Measurements from ENCODE around the gene IL4. TPM values are rescaled to one million over a fixed set of nuclear protein-coding genes. Genes with fewer than 3 reads are reported as not detected.

The IL4 gene
- total RNA-seq, 1 donor from 2014 or later, result not detected

DNA sequence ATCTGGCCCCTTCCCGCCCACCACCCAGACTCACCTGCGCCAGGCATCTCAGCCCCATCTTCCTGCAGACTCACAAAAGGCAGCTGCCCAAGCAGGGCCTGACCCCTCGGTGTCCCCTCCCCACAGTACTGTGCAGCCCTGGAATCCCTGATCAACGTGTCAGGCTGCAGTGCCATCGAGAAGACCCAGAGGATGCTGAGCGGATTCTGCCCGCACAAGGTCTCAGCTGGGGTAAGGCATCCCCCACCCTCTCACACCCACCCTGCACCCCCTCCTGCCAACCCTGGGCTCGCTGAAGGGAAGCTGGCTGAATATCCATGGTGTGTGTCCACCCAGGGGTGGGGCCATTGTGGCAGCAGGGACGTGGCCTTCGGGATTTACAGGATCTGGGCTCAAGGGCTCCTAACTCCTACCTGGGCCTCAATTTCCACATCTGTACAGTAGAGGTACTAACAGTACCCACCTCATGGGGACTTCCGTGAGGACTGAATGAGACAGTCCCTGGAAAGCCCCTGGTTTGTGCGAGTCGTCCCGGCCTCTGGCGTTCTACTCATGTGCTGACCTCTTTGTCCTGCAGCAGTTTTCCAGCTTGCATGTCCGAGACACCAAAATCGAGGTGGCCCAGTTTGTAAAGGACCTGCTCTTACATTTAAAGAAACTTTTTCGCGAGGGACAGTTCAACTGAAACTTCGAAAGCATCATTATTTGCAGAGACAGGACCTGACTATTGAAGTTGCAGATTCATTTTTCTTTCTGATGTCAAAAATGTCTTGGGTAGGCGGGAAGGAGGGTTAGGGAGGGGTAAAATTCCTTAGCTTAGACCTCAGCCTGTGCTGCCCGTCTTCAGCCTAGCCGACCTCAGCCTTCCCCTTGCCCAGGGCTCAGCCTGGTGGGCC, 13.9 kb upstream of the IL4 start:
- DNase-seq (ENCODE audit: low read depth) (no peak), FAIRE-seq (no peak)
- H3K36me3 ChIP-seq (ENCODE audit: control insufficient read depth, insufficient read depth, low read length), result no peaks in the 10 kb centered on the region
- TF ChIP-seq, protein P1, sequence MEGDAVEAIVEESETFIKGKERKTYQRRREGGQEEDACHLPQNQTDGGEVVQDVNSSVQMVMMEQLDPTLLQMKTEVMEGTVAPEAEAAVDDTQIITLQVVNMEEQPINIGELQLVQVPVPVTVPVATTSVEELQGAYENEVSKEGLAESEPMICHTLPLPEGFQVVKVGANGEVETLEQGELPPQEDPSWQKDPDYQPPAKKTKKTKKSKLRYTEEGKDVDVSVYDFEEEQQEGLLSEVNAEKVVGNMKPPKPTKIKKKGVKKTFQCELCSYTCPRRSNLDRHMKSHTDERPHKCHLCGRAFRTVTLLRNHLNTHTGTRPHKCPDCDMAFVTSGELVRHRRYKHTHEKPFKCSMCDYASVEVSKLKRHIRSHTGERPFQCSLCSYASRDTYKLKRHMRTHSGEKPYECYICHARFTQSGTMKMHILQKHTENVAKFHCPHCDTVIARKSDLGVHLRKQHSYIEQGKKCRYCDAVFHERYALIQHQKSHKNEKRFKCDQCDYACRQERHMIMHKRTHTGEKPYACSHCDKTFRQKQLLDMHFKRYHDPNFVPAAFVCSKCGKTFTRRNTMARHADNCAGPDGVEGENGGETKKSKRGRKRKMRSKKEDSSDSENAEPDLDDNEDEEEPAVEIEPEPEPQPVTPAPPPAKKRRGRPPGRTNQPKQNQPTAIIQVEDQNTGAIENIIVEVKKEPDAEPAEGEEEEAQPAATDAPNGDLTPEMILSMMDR (IDR thresholded peaks at IDR 0.05; ENCODE audit: insufficient read depth, low read length, severe bottlenecking), result no peak
- peaks cover 4% of the 10 kb centered on the region for H3K27me3 ChIP-seq (ENCODE audit: control insufficient read depth, insufficient read depth, low read length)
- no peak overlapping the region for H3K4me3 ChIP-seq (ENCODE audit: low read depth, low read length)

DNA sequence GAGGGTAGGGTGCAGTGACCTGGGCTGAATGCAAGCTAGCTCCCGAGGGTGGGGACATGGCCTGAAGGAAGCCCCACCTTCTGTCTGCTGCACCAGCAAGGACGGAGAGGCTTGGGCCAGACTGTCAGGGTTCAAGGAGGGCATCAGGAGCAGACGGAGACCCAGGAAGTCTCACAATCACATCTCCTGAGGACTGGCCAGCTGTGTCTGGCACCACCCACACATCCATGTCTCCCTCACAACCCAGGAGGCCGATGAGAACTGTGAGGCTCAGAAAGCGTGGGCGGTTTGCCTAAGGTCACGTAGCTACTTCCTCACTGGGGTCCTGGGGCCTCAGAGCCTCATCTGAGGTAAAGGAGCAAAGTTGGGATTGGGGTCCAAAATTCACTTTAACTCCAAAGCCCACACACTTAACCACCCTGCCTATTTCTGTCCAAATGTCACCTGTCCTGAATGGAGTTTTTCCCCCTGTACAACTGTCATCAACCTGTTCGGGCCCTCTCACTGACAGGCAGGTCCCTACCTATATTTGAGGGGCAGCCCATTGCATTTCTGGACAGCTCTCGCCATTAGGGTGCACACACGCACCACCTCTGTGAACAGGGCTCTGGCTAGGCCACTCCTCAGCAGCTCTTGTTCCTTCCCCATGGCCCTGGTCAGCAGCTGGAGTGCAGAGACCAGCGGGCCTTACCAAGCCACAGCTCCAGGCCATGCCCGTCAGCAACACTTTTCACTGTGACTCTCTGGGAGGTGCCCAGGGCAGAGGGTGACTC, 12.4 kb upstream of the IL4 start:
- Histone ChIP-seq H3K27me3 (ENCODE audit: control insufficient read depth, insufficient read depth, low read length) (peaks cover 2% of the 10 kb centered on the region), H3K4me3 (ENCODE audit: low read depth, low read length) (no peak overlapping the region), H3K36me3 (ENCODE audit: control insufficient read depth, insufficient read depth, low read length) (no peaks in the 10 kb centered on the region)
- no peak for FAIRE-seq
- DNase-seq (ENCODE audit: low read depth), result no peak
- TF ChIP-seq, protein P1 (IDR thresholded peaks at IDR 0.05; ENCODE audit: insufficient read depth, low read length, severe bottlenecking), result no peak

DNA sequence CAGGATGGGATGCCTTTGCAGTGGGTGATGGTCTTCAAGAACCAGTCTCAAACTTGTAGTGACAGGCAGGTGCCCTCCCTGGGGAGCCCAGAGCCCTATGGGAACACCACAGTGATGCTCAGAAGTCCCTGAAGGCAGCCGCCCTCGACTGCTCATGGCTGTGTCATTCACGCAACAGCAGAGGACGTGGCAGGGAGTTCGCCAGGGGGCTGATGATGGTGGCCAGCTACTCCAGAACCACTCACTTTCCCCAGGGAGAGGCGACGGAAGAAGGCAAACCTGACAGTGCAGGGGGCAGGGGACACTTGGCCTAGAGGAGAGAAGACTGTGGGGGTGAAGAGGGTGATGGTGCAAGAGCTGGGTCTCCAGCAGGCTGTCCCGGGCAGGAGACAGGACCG, 11.8 kb upstream of the IL4 start:
- Histone ChIP-seq H3K27me3 (ENCODE audit: control insufficient read depth, insufficient read depth, low read length) (no peaks in the 10 kb centered on the region), H3K4me3 (ENCODE audit: low read depth, low read length) (no peak overlapping the region), H3K36me3 (ENCODE audit: control insufficient read depth, insufficient read depth, low read length) (no peaks in the 10 kb centered on the region)
- TF ChIP-seq, protein P1 (IDR thresholded peaks at IDR 0.05; ENCODE audit: insufficient read depth, low read length, severe bottlenecking), result no peak
- FAIRE-seq, result no peak
- DNase-seq (ENCODE audit: low read depth), result no peak

DNA sequence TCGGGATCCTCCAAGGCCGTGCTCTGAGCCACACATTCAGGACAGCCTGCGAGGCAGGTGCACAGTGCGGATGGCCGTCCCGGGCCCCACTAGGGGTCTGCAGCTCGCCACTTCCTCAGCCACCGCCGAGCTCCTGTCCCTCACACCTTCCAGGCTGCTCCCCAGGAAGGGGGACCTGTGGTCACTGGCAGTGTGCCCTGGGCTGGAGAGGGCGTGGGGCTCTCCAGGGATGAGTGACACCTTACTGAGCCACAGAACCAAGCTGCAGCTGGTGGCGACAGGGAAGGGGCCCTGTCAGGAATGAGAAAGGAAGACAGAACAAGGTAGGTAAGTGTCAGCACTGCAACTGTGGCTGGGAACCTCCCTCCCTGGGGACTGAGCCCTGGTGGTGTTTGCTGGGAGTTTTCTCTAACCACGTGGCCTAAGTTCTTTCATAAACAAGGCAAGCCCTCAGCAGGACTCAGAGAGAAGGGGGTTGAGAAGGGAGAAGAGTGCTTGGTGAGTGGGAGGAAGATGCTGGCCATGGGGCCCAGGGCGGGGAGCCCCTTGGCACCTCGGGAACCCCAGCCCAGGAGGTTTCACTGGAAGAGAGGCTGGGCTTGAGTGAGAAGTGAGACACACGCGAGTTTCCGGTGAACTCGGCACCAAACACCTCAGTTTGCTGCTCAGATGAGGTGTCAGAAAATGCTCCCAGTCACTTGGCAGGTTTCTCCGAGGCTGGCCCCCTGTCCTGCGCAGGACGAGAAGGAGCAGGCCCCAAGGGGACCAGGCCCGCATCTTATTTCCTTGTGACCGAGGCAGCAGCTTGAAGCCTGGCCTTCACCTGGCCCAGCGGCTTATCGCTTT, 10.6 kb upstream of the IL4 start:
- no peak overlapping the region for H3K4me3 ChIP-seq (ENCODE audit: low read depth, low read length)
- no peaks in the 10 kb centered on the region for H3K36me3 ChIP-seq (ENCODE audit: control insufficient read depth, insufficient read depth, low read length)
- no peak for DNase-seq (ENCODE audit: low read depth)
- H3K27me3 ChIP-seq (ENCODE audit: control insufficient read depth, insufficient read depth, low read length), result no peaks in the 10 kb centered on the region
- FAIRE-seq, result no peak
- TF ChIP-seq, protein P1 (IDR thresholded peaks at IDR 0.05; ENCODE audit: insufficient read depth, low read length, severe bottlenecking), result no peak

DNA sequence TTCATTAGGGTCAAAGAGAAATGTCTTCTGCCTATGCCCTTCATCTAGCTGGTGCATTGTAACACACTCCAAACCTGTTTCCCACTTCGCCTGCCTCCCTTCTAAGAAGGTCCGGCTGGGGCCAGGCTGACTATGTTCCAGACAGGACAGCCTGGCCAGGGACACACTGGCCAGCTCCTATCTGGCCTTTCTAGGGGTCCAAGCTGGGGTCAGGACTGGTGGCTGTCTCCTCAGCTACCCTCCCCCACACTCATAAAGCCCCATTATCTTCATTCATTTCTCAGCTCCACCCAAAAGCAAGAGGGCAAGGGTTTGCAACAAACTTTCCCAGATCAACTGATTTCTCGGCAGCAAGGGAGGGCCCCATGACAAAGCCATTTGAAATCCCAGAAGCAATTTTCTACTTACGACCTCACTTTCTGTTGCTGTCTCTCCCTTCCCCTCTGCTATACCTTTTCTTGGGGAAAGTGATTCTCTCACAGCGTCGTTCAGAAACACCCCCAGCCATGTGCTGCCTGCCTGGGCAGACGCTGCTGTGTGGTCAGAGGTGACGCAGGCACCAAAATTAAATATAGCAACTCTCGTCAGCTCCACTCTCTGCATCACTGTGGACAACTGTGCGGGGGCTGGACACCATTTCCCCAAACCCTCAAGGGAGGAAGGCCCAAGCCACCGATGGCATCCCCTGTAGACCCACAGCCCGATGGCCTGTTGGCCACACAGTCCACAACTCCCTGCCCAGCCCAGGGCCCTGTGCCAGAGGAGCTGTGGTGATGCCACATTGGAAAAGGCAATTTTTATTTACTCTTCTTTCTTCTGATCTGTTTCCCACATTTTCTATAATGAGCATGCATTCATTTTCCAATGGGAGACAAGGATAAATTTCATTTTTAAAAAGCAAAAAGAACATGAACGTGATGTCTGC, 9.8 kb upstream of the IL4 start:
- TF ChIP-seq, protein P1 (IDR thresholded peaks at IDR 0.05; ENCODE audit: insufficient read depth, low read length, severe bottlenecking), result no peak
- H3K27me3 ChIP-seq (ENCODE audit: control insufficient read depth, insufficient read depth, low read length), result no peaks in the 10 kb centered on the region
- no peaks in the 10 kb centered on the region for H3K36me3 ChIP-seq (ENCODE audit: control insufficient read depth, insufficient read depth, low read length)
- no peak overlapping the region for H3K4me3 ChIP-seq (ENCODE audit: low read depth, low read length)
- DNase-seq (ENCODE audit: low read depth) (no peak), FAIRE-seq (no peak)
